ENCODE results near the gene TFAP2A.
A peak's percentile ranks its signal among the peaks of the same experiment; 100 is the strongest.

Gene TFAP2A

GRCh38 chr6:10425975-10426780 is 11.3 kb upstream of the TFAP2A start:
- peak; percentile 58 for DNase-seq (ENCODE audit: low spot score)

GRCh38 chr6:10425176-10425974 is 10.5 kb upstream of the TFAP2A start:
- no peak for DNase-seq (ENCODE audit: low spot score)

- DNase-seq (ENCODE audit: low spot score): no peak
Observed at GRCh38 chr6:10424040-10424439, 9.2 kb upstream of the TFAP2A start.

DNA sequence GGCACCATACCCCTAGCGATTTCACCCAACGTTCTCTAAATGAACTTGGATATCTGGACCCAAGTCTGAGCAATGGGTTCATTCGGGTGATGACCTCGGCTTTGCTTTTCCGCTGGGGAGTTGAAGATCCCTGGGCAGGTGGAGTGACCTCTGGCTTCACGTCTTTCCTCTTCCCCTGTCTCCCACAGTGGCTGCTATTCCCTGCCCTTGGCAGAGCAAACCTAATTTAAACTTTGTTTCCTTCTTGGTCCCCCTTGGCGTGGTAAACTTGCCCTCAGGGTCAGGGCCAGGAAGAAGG is 7.8 kb upstream of the TFAP2A start:
- DNase-seq (ENCODE audit: low spot score): no peak

- DNase-seq (ENCODE audit: low spot score): no peak
Observed at GRCh38 chr6:10421921-10422736, 7.3 kb upstream of the TFAP2A start.

GRCh38 chr6:10421158-10421920 is 6.5 kb upstream of the TFAP2A start:
- DNase-seq (ENCODE audit: low spot score): no peak

DNA sequence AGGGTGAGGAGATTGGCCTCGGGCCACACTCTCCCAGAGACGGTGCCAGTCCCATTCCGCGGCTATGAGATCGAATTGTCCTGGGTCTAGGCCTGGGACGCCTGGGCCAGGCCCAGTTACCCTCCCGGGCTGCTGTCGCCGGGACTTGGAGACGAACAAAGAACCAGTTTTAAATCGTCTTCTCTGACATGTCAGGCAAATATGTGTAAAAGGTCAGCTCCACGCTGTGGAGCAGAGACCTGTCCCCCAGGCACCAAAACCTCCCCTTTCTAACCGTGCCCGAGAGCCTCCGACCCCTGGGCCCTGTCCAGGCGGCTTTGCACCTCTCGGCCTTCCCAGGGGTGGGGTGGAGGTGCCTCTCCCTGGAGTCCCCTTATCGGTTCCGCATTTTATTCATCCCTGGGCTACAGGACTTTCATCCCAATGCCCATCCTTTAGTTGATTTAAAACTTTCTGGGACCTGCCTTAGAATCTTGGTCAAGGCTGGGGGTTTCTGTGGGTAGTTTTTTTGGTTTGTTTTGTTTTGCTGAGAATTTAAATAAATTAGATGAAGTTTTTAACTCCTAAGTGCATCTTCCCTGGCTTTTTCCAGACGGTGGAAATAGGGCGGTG is 5.8 kb upstream of the TFAP2A start:
- no peak for DNase-seq (ENCODE audit: low spot score)

DNA sequence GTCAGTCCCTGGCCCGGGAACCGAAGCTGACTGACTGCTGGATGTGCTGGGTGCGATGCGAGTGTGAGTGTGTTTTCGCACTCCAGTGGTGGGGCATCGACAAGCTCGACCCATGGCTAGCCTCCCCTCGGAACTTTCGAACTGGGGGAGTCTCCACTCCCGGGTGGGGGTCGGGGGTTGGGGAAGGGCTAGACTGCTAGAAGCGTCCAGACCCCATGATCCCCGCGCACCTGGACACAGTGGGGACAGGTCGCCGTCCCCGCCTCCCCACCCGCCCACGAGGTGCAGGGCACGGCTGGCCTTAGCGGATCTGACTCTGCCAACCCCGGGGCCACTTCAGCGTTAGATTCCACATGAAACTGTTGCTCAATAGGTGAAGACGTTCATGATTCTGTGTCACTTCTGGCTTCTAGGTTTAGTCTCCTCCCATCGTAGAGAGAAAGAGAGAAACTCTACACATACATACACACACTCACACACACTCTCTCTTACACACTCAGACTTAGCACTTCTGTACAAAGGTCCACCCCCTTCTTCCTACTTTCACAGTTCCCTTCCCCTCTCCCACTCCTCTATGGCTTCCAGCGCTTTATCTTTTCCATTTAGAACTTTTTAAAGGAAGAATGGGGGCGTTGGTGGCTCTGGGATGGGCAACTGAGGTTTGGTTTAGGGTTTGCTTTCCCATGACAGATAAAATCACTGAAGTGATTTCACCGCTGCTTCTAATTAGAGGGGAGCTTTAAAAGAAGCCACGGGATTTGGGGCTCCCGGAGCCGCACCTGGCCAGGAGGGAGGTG is 5.1 kb upstream of the TFAP2A start:
- no peak for DNase-seq (ENCODE audit: low spot score)

DNA sequence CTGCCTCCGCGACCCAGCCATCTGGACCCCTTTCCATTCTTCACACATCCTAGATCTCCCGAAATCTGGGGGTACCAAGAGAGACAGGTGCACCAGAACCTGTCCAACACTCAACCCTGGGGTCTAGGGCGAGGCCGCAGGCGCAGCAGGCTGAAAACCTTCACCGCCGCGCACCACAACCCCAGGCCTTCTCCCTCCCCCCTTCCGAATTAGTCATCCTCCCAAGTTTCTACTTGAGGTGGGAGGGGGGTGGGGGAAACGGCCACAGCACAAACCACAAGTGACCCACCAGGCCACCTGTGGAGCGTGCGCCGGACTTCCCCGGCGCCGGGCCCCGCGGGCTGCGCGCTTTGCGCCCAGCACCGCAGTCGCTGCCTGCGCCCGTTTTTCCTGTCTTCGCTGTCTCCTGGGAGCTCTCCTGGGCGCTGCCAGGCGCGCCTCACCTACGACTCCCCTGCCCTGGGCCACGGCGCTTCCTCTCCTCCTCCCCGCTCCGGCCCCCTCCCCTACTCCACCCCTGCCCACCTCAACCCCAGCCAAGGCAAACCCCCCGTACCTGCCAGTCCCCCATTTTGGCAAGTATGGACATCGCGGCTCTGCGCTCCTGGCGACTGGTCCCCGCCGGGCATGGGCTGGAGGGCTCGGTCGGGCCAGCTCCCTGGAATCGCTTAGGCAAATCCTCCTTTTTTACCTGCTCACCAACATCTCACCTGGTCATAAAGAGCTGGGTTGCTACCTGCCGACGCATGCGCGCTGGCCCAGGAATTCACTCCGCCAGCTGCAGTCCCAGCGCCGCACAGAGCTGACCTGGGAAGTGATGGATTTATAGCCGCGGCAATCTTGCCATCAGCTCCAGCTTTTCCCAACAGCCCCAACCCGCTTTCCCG is 4.2 kb upstream of the TFAP2A start:
- no peak for DNase-seq (ENCODE audit: low spot score)

GRCh38 chr6:10418361-10418861 is 3.5 kb upstream of the TFAP2A start:
- DNase-seq (ENCODE audit: low spot score): no peak

- no peak for DNase-seq (ENCODE audit: low spot score)
Observed at GRCh38 chr6:10417681-10418104, 2.8 kb upstream of the TFAP2A start.

GRCh38 chr6:10416863-10417641 is 2.2 kb upstream of the TFAP2A start:
- DNase-seq (ENCODE audit: low spot score): no peak

DNA sequence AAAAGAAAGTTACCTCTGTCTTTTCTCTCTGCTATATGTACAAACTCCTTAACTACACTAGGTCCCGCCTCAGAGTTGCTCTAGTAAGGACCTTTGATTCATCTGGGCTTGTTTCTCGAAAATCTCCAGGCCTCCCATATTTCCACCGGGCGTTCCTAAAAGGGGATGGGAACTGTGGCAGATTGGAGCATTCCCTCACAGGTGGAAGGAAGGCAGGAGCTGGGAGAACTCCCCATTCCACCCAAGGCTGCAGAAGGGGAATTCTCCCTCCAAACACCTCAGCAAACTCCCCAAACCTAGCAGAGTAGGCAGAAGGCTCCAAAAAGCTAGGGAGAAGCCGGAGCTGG is 1.6 kb upstream of the TFAP2A start:
- no peak for DNase-seq (ENCODE audit: low spot score)

- DNase-seq (ENCODE audit: low spot score): no peak
Observed at GRCh38 chr6:10415617-10416480, 975 bp upstream of the TFAP2A start.

DNA sequence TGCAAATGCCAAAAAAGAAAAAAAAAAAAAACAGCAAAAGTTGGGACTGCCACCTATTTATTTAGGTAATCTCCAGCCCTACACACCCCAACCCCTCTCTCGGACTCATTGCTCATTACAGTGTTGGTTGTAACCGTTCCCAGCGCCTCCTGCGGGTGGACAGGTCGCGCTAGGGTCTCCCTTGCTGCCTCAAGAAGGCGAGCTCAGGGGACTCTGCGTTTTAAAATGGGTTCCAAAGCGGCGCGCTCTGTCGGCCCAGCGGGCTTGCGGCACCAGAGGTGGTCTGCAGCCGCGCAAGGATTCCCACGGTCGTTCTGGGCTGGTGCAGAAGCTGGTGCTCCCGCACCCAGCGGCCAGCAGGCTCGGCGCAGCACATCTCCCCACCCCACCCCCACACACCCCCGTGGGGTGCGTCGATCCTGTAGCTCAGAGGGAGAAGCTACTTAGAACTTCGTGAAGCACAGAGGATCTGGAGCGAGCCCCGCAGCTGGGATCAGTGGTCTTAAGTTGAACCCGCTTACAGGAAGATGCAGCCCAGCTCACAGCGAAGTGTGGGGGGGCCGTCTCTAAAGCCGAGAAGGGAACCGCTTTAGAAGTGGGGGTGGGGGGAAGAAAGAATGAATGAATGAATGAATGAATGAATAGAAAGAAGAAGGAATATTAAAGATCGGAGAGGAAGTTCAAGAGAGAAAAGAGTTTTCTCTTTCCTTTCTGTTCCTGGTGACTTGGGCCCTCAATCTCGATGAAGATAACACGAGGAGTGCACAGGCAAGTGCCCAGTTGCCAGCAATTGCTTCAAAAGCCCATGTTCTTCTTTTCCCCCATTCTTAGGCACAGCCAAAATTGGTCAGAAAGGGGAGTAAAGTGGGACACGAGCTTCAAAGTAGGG is 780 bp downstream of the TFAP2A start:
- peak; percentile 33 for DNase-seq (ENCODE audit: low spot score)

DNA sequence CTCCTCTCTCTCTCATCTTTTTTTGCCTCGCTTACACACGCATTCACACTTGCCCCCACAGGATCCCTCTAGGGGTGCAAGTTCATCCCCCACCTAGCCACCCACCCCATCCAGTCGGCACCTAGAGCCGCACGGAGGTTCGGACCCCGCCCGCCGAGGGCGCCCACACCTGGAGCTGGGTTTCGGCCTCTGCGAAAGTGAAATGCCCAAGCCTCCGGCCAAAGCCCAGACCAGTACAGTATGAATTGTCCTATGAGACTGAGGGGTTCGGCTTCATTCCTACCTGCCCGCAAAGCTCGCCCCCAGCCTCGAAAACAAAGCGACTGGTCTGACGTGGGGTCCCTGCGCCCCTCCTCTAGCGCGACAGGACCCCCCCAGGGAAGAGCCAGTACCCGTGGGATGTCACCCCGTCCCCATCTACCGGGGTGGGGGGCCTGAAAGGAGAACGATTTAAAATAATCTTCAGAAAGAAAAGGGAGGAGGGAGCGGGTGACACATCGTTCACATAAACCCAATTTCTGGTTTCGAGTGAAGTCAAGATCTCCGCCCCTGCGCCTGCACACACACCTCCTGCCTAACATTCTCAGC is 1.5 kb downstream of the TFAP2A start:
- no peak for DNase-seq (ENCODE audit: low spot score)

All from AG08395 (cell line).